Ovary (tissue), 3 donors: ENCODE data around the gene FUT6.

Experiments
- CTCF ChIP-seq, 3 donors: fragments of 450-650 bp in 2 of 3; fragments of 200-600 bp in 1 of 3; IDR thresholded peaks; one replicate each; pipeline versions ENCODE4 v1.5.1 to v1.8.0; 2016 to 2022; ENCODE audit warnings: antibody characterized with exemption in 3 of 3, mild to moderate bottlenecking in 1 of 3
- EP300 ChIP-seq: sonication (generic); formaldehyde crosslinking; IDR thresholded peaks from one replicate; pipeline ENCODE4 v1.6.1; 2017; ENCODE audit warnings: antibody characterized with exemption
- POLR2A ChIP-seq: fragments of 450-650 bp; IDR thresholded peaks from one replicate; pipeline ENCODE4 v1.6.1; 2017; ENCODE audit warnings: antibody characterized with exemption, mild to moderate bottlenecking, moderate library complexity
- donor health status: DM: no; HTN: no; CAD: no.

DNA sequence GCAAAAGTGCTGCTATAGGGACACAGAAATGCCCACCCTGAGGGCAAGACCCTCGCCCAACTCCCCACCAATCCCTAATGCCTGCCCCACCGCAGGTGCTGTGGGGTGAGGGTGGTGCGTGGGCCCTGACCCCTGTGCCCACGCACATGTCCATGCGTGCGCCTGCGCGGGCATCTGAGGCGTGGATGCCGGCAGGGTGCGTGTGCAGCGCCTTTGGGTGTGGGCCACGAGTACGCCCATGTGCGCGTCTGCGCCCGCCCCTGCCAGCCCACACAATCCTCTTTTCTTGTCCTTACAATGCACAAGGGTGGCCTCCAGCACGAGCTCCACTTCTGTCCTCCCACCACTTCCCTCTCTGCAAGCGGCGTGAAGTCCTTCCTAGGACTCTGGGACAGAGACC is 14.3 kb downstream of the FUT6 start:
- TF ChIP-seq CTCF (IDR thresholded peaks at IDR 0.05): no peak
- TF ChIP-seq POLR2A: no peak
- TF ChIP-seq EP300: no peak
